Measurements from ENCODE around the gene FGF7.

DNA sequence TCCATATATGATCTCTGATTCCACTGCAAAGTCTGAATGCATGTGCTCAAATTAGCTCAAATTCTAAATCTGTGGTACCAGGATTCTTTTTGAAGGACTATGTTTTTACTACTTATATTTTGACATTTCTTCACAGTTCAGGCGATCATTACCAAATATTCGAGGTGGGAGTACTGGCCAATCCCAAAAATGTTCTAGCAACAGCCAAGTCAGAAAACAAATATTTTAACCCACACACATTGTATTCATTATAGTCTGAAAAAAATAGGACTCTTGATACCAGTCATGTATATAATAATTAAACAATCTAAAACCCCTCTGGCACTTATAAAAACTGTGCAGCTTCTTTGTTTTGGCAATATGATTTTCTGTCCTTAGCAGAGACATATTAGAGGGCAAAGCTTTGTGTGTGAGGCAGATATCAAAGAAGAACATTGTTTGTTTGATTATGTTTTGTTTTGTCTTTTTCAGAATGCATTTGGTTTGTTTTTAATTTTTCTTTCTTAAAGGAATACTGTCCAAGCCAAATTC, 37.4 kb downstream of the FGF7 start:
- TF ChIP-seq FOXM1 (IDR thresholded peaks at IDR 0.05; ENCODE audit: borderline replicate concordance, low read depth) (no peak), CEBPB (IDR thresholded peaks at IDR 0.05) (no peak), TAF1 (IDR thresholded peaks at IDR 0.05; ENCODE audit: low read depth) (no peak), EGR1 (IDR thresholded peaks at IDR 0.05) (no peak), CREB1 (IDR thresholded peaks at IDR 0.05; ENCODE audit: low read depth) (no peak), YY1 (IDR thresholded peaks at IDR 0.05; ENCODE audit: low read depth) (no peak), RAD21 (IDR thresholded peaks at IDR 0.05; ENCODE audit: low read depth) (no peak), TCF12 (IDR thresholded peaks at IDR 0.05; ENCODE audit: low read depth) (no peak), EP300 (IDR thresholded peaks at IDR 0.05; ENCODE audit: borderline replicate concordance) (no peak)
- TF ChIP-seq, protein P1, sequence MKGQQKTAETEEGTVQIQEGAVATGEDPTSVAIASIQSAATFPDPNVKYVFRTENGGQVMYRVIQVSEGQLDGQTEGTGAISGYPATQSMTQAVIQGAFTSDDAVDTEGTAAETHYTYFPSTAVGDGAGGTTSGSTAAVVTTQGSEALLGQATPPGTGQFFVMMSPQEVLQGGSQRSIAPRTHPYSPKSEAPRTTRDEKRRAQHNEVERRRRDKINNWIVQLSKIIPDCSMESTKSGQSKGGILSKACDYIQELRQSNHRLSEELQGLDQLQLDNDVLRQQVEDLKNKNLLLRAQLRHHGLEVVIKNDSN (IDR thresholded peaks at IDR 0.05): no peak
- TF ChIP-seq, protein P2, sequence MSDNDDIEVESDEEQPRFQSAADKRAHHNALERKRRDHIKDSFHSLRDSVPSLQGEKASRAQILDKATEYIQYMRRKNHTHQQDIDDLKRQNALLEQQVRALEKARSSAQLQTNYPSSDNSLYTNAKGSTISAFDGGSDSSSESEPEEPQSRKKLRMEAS (IDR thresholded peaks at IDR 0.05): no peak
